PFSK-1 (cell line): Measurements from ENCODE around the gene NRARP.

ENCODE experiments used
- FOXP2 ChIP-seq: optimal IDR thresholded peaks from 2 replicates; pipeline ENCODE3; 2011; ENCODE audit warnings: borderline replicate concordance, control low read depth, inconsistent platforms; ENCODE audit not compliant: insufficient read depth; ENCODE audit errors: extremely low read length, extremely low read depth
- POLR2AphosphoS5 ChIP-seq: IDR thresholded peaks from 2 replicates; pipeline ENCODE4 v1.6.1; 2012; ENCODE audit warnings: low read depth, mild to moderate bottlenecking, control low read depth, low read length, moderate library complexity
- SIN3A ChIP-seq: IDR thresholded peaks from 2 replicates; pipeline ENCODE4 v1.6.1; 2012; ENCODE audit warnings: mild to moderate bottlenecking, low read length, moderate library complexity, borderline replicate concordance; ENCODE audit not compliant: insufficient read depth
- TAF1 ChIP-seq: IDR thresholded peaks from 2 replicates; pipeline ENCODE4 v1.6.1; 2012; ENCODE audit warnings: low read length, control low read depth, borderline replicate concordance; ENCODE audit not compliant: insufficient read depth
- TF ChIP-seq, protein P1 (sequence below), 2 experiments: IDR thresholded peaks; 2 replicates each; pipeline versions ENCODE4 v1.6.1 to v1.8.0; 2011 to 2012; ENCODE audit warnings: low read depth in 2 of 2, low read length in 2 of 2, control low read depth in 1 of 2, inconsistent platforms in 1 of 2, mild to moderate bottlenecking in 1 of 2, moderate library complexity in 1 of 2; ENCODE audit not compliant: insufficient read depth in 1 of 2

NRARP gene

DNA sequence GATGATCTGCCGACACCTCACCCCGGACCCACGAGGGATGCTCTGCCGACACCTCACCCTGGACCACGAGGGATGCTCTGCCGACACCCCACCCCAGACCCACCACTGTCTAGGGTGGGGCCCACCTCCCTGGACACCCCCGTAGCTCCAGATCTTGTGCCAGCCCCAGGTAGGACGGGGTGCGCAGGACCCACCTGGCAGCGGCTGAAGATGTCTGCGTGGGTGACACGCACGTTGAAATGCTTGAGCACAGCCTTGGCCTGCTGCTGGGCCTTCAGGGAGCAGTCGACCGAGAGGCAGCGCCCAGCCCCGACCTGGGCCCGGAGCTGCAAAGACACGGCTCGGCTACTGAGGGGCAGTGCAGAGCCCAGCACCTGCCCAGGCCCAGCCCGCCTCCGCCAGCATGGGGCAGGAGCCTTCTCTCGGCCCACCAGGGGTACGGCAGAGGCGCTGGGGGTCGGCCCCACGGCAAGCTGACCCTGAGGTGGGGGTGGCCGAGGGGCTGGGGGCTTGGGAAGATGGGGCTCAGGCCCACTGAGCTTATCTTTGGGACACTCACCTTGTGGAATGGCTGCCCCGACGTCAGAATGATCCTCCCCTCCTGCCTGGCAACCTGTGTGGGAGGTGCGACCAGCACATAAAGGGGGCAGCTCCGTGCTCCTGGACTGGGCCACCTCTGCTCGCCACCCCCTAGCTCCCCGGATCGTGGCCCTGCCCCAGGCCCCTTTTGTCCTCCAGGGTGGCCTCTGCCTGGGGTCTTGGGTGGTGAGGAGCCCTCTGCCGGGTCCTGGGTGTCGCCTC is 21.7 kb upstream of the NRARP start:
- TF ChIP-seq FOXP2 = no peak
- no peak for TF ChIP-seq SIN3A
- TF ChIP-seq POLR2AphosphoS5 = no peak
- TF ChIP-seq, protein P1, sequence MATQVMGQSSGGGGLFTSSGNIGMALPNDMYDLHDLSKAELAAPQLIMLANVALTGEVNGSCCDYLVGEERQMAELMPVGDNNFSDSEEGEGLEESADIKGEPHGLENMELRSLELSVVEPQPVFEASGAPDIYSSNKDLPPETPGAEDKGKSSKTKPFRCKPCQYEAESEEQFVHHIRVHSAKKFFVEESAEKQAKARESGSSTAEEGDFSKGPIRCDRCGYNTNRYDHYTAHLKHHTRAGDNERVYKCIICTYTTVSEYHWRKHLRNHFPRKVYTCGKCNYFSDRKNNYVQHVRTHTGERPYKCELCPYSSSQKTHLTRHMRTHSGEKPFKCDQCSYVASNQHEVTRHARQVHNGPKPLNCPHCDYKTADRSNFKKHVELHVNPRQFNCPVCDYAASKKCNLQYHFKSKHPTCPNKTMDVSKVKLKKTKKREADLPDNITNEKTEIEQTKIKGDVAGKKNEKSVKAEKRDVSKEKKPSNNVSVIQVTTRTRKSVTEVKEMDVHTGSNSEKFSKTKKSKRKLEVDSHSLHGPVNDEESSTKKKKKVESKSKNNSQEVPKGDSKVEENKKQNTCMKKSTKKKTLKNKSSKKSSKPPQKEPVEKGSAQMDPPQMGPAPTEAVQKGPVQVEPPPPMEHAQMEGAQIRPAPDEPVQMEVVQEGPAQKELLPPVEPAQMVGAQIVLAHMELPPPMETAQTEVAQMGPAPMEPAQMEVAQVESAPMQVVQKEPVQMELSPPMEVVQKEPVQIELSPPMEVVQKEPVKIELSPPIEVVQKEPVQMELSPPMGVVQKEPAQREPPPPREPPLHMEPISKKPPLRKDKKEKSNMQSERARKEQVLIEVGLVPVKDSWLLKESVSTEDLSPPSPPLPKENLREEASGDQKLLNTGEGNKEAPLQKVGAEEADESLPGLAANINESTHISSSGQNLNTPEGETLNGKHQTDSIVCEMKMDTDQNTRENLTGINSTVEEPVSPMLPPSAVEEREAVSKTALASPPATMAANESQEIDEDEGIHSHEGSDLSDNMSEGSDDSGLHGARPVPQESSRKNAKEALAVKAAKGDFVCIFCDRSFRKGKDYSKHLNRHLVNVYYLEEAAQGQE (IDR thresholded peaks at IDR 0.05; ENCODE audit: insufficient read depth in 1 of 2, low read depth in 2 of 2, low read length in 2 of 2) = no peak
- no peak for TF ChIP-seq TAF1

DNA sequence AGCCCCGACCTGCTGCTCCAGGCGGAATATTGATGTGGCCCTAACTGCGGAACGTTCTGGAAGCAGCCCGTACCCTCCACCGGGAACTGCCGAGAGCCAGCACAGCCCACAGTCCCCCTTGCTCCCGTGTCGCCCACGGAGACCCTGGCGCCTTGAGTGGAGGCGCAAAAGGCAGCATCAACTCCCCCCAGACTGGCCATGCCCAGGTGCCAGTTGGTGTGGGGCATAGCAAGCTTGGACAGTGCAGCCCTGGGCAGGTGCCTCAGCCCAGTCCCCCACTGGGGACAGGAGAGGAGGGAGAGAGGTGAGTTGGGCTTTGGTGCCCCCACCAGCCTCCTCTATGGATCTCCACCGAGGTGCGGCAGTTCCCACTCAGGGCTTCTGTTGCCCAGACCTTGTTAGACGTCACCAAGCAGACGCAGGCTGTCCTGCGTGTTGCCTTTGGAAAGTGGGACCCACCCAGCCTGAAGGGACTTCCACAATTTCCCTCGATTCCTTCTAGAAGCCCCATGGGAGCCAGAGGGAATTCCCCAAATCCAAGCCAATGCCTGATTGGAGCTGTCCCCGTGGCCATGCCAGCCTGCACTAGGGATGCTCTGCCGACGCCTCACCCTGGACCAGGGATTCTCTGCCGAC is 19.8 kb upstream of the NRARP start:
- TF ChIP-seq FOXP2 = no peak
- TF ChIP-seq, protein P1 (IDR thresholded peaks at IDR 0.05; ENCODE audit: insufficient read depth in 1 of 2, low read depth in 2 of 2, low read length in 2 of 2) = no peak
- no peak for TF ChIP-seq TAF1
- TF ChIP-seq SIN3A = no peak
- no peak for TF ChIP-seq POLR2AphosphoS5

DNA sequence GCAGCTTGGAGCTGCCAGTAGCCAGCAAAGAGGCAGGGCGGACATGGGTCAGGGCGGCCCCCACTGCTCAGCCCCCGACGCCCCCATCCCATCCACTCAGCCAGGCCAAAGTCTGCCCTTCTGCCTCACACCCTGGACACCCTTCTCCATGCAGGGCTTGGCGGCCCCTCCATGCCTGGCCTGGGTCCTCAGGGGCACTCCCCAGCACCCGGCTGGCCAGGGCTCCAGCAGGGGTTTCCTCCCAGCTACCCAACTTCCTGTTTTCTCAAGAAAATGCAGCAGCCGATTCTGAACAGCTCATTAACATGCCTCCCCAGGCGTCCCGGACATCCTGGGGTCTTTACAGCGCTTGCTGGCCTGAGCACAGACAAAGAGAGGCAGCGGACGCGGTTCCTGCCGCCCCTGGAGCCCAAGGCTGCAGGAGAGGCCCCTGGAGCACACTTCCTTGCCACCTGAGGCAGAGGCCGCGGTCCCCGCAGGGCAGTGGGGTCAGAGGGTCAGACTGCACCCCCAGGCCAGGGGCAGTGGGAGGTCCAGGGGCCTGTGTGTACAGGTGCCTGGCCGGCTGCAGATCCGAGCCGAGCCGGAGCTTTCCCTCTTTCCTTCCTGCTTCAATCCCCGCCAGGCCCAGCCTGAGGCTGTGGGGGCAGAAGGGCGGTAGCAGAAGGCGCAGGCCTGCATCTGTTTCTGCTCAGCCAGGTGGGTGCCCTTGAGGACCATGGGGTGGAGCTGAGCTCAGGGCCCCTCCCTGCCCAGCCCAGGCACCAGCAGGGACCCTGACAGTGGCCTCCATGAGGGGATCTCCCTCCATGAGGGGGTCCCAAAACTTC is 18.7 kb upstream of the NRARP start:
- TF ChIP-seq, protein P1 (IDR thresholded peaks at IDR 0.05; ENCODE audit: insufficient read depth in 1 of 2, low read depth in 2 of 2, low read length in 2 of 2) = no peak
- TF ChIP-seq TAF1 (no peak), FOXP2 (no peak), POLR2AphosphoS5 (no peak), SIN3A (no peak)

DNA sequence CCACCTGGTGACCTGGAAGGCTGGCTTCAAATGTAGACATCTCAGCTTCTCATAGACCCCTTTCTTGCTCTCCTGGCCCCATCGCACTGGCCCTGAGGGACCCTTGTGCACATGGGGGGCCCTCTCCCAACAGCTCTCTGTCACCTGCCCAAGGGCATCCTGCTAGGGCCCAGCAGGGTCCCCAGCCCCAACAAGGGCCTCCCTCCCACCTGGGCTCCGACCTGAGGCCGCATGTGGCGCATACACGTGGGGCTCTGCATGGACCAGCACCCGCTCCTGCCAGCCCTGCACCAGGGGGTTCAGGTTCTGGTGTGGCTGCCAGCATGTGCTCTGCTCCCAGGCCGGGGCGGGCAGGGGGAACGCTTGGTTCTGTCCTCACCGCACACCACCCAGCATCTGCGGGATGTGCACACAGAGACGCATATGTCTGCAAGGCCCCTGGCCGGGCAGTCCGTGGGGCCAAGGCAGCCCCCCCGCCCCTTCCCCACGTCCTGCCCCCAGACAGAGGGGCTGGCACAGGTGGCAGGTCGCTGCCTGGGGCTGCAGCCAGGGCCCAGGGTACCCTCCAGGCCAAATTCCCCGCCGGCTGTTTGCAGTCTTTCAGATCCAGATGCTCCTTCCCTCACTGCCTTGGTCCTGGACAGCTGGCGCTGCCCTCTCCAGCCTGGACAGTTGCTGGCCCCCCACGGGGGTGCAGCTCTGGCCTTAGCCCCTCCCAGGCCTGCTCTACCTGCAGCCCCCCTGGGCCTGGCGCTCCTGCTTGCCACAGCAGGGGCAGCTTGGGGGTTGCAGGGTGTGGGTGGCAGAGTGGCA is 17.9 kb upstream of the NRARP start:
- TF ChIP-seq FOXP2 (no peak), TAF1 (no peak), SIN3A (no peak), POLR2AphosphoS5 (no peak)
- TF ChIP-seq, protein P1 (IDR thresholded peaks at IDR 0.05; ENCODE audit: insufficient read depth in 1 of 2, low read depth in 2 of 2, low read length in 2 of 2) = no peak
